Measurements from ENCODE around the gene ZNF300.

The ZNF300 gene

DNA sequence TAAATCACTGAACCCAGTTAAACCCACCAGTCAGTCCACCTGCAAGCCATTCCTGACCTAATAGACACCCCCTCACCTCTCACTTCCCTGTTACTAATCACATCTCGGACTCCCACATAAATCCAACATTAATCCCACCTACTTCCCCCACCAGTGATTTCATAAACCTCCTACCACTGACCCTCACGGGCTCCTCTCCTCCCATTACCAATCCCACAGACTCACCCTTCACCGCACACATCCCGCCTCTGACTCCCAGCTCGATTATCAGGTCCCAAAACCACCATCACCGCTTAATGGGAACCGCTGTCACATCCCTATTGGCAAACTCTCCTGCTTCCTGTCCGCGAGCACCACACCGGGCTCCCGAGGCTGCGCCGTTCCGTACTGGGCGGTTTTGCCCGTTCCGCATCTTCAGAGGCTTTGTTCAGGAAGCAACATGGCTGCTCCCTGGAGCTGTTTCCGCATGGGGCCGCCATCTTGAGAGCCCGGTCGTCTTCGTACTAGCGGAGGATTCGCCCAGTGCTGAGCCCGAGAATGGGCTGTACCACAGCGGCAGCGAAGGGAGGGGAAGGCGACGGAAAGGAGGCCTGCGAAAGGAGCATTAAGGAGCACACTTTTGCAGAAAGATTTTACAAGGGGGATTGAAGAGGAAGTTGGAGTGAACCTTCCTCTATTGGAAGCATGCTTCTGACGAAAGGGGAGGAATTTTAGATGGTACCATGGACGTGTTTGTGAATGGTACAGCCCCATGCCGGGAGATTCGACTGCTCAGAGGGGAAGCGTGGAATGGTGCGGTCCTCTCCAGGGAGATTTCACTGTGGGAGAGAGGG is at the start of gene ZNF300:
ZNF300 (minus strand) TSS at position 502 of the 833 bp plus-strand sequence. CDS start 1,825 bp downstream, outside the sequence.
- TF ChIP-seq, protein P1, sequence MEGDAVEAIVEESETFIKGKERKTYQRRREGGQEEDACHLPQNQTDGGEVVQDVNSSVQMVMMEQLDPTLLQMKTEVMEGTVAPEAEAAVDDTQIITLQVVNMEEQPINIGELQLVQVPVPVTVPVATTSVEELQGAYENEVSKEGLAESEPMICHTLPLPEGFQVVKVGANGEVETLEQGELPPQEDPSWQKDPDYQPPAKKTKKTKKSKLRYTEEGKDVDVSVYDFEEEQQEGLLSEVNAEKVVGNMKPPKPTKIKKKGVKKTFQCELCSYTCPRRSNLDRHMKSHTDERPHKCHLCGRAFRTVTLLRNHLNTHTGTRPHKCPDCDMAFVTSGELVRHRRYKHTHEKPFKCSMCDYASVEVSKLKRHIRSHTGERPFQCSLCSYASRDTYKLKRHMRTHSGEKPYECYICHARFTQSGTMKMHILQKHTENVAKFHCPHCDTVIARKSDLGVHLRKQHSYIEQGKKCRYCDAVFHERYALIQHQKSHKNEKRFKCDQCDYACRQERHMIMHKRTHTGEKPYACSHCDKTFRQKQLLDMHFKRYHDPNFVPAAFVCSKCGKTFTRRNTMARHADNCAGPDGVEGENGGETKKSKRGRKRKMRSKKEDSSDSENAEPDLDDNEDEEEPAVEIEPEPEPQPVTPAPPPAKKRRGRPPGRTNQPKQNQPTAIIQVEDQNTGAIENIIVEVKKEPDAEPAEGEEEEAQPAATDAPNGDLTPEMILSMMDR (IDR thresholded peaks at IDR 0.05; ENCODE audit: borderline replicate concordance, insufficient read depth, low read depth, low read length), result no peak
- no peak within 1 kb of the TSS for H3K4me3 ChIP-seq (ENCODE audit: low read depth, low read length)

DNA sequence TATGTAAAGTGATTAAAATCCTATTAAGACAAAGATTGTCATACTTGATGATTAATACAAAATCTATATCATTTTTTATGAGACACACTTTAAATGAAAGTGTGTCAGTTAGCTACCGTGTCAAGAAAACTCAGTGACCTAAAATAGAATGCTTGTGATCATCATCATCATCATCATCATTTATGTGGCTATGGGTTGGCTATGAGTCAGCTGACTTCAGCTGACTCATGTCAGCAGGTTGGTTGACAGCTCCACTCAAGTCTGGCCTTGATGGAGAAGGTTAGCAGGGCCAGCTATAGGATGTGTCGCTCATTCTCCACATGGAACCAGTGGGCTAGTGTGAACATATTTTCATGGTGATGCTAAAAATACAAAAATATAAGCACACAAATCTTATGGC is 43.8 kb upstream of the ZNF300 start:
- TF ChIP-seq, protein P1 (IDR thresholded peaks at IDR 0.05; ENCODE audit: borderline replicate concordance, insufficient read depth, low read depth, low read length), result no peak
- H3K4me3 ChIP-seq (ENCODE audit: low read depth, low read length), result no peak overlapping the region

DNA sequence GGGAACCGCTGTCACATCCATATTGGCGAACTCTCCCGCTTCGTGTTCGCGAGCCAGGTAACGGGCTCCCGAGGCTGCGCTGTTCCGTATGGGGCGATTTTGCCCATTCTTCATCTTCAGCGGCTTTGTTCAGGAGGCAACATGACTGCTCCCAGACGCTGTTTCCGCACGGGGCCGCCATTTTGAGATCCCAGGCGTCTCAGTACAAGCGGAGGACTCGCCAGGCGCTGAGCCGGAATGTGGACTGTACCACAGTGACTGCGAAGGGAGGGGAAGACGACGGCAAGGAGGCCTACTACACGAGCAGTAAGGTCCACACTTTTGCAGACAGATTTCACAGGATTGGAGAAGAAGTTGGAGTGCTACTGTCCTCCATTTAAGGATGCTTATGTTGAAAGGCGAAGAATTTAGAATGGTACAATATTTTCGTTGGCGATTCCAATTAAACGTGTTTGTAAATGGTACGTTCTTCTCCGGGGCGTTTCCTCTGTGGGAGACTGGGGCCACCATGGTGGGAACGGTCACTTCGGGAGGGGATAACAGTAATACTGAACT is 41.6 kb upstream of the ZNF300 start:
- no peak overlapping the region for H3K4me3 ChIP-seq (ENCODE audit: low read depth, low read length)
- TF ChIP-seq, protein P1 (IDR thresholded peaks at IDR 0.05; ENCODE audit: borderline replicate concordance, insufficient read depth, low read depth, low read length), result no peak

DNA sequence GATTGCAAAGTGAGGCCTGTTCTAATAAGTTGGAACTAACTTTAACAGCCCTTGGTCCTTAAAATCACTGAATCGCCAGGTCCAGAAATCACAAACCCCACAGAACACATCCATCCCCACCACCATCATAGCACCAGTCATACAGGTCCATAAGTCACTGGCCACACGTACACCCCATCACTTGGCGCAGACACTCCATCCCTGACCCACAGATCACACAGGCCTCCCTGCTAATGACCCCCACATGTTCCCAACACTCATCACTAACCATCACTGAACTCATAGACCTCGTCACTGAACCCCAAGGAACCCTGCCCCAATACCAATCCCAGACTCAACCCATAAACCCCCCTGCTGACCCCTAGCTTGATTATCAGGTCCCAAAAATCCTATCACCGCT is 41.2 kb upstream of the ZNF300 start:
- no peak overlapping the region for H3K4me3 ChIP-seq (ENCODE audit: low read depth, low read length)
- TF ChIP-seq, protein P1 (IDR thresholded peaks at IDR 0.05; ENCODE audit: borderline replicate concordance, insufficient read depth, low read depth, low read length), result no peak

DNA sequence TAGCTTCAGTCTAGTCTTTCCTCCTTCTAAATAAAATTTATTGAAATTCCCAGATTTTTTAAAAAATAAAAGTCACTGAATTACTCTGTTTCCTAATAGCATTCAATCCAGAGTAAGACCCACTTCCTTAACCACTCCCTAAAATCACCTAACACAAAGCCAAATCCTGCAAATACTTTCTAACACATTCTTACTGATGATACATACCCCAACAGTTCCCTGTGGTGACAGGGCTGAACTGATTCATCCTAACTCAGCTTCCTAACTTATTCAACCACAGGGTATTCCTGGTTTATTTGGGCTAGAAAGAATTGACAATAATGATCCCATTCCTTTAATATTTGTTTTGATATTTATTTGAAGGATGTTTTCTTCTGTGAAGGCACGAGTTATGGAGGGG is 40.7 kb upstream of the ZNF300 start:
- TF ChIP-seq, protein P1 (IDR thresholded peaks at IDR 0.05; ENCODE audit: borderline replicate concordance, insufficient read depth, low read depth, low read length), result no peak
- no peak overlapping the region for H3K4me3 ChIP-seq (ENCODE audit: low read depth, low read length)

DNA sequence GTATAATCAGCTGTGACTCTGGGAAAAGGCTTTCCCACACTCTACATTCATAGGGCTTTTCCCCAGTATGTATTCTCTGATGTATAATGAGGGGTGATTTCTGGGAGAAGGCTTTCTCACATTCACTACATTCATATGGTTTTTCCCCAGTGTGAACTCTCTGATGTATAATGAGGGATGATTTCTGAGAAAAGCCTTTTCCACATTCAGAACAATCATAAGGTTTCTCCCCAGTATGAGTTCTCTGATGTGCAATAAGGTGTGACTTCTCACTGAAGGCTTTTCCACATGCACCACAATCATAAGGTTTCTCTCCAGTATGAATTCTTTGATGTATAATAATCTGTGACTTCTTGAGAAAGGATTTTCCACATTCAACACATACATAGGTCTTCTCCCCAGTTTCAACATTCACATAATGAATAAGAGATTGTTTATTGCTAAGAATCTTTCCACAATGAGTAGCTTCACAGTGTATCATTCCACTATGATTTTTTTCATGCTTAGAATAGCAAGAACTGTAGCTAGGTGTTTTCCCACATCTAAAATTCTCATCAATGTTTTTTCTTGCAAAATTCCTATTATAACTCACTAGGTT is 26.7 kb upstream of the ZNF300 start:
- TF ChIP-seq, protein P1 (IDR thresholded peaks at IDR 0.05; ENCODE audit: borderline replicate concordance, insufficient read depth, low read depth, low read length), result no peak
- no peak overlapping the region for H3K4me3 ChIP-seq (ENCODE audit: low read depth, low read length)
